NCI-H1930 (cell line): ENCODE results near the gene ZNF566.
"Not testable (repeated sequence)": the region's sequence is repeated elsewhere in the genome, so short reads cannot be mapped to it uniquely, and the experiment has no call there.

Source experiments
- DNase-seq, 2 experiments: peaks; one replicate each; lab custom pipeline; 2025; lab: John Stamatoyannopoulos, UW

Gene ZNF566

GRCh38 chr19:36489118-36489919 is at the start of gene ZNF566:
Gene ZNF566, minus strand, starts transcription at chr19:36489561. Its CDS starts 13,004 bp downstream, at chr19:36476557.
- DNase-seq, result peak; percentile 96 to 98

GRCh38 chr19:36528921-36529518 is 39.7 kb upstream of the ZNF566 start:
- no peak for DNase-seq

GRCh38 chr19:36528194-36528920 is 39.0 kb upstream of the ZNF566 start, which contains the start of gene ZNF260:
Gene ZNF260, minus strand, starts transcription at chr19:36528271. Its CDS starts 13,033 bp downstream, at chr19:36515238.
- DNase-seq, result peak; percentile 93 to 96

- no peak for DNase-seq
These were observed 38.5 kb upstream of the ZNF566 start for GRCh38 chr19:36527873-36528193.

- DNase-seq, result no peak
These were observed 38.0 kb upstream of the ZNF566 start for GRCh38 chr19:36527341-36527740.

- no peak for DNase-seq
These were observed 37.2 kb upstream of the ZNF566 start for GRCh38 chr19:36526581-36526980.

- DNase-seq, result no peak
These were observed 35.3 kb upstream of the ZNF566 start for GRCh38 chr19:36524617-36525016.

- DNase-seq, result no peak
These were observed 24.8 kb upstream of the ZNF566 start for GRCh38 chr19:36514012-36514612.

GRCh38 chr19:36508325-36508724 is 19.0 kb upstream of the ZNF566 start:
- no peak for DNase-seq

GRCh38 chr19:36501973-36502372 is 12.6 kb upstream of the ZNF566 start:
- DNase-seq, result no peak

GRCh38 chr19:36497001-36497400 is 7.6 kb upstream of the ZNF566 start:
- DNase-seq, result no peak

GRCh38 chr19:36492689-36493453 is 3.5 kb upstream of the ZNF566 start:
- peak in 1 of 2 experiments; percentile 41 for DNase-seq

GRCh38 chr19:36490846-36491245 is 1.5 kb upstream of the ZNF566 start:
- not testable (repeated sequence) for DNase-seq

GRCh38 chr19:36489920-36490415 is 607 bp upstream of the ZNF566 start:
- DNase-seq, result peak; percentile 90 to 91

GRCh38 chr19:36488846-36489117 is 579 bp downstream of the ZNF566 start:
- no peak for DNase-seq

GRCh38 chr19:36488118-36488845 is 1.1 kb downstream of the ZNF566 start:
- no peak for DNase-seq

GRCh38 chr19:36483653-36484052 is 5.7 kb downstream of the ZNF566 start:
- DNase-seq, result no peak

- DNase-seq, result no peak
These were observed 6.5 kb downstream of the ZNF566 start for GRCh38 chr19:36482876-36483275.

GRCh38 chr19:36460046-36460445 is 29.3 kb downstream of the ZNF566 start:
- no peak for DNase-seq

GRCh38 chr19:36456831-36457230 is 32.5 kb downstream of the ZNF566 start:
- DNase-seq, result no peak

- no peak for DNase-seq
These were observed 40.2 kb downstream of the ZNF566 start for GRCh38 chr19:36449059-36449670.
